ENCODE data around the gene MPPE1. TPM values are rescaled to one million over a fixed set of nuclear protein-coding genes. Genes with fewer than 3 reads are reported as not detected.

MPPE1 gene
- total RNA-seq, 1 donor from 2014 or later: 24.6 TPM

DNA sequence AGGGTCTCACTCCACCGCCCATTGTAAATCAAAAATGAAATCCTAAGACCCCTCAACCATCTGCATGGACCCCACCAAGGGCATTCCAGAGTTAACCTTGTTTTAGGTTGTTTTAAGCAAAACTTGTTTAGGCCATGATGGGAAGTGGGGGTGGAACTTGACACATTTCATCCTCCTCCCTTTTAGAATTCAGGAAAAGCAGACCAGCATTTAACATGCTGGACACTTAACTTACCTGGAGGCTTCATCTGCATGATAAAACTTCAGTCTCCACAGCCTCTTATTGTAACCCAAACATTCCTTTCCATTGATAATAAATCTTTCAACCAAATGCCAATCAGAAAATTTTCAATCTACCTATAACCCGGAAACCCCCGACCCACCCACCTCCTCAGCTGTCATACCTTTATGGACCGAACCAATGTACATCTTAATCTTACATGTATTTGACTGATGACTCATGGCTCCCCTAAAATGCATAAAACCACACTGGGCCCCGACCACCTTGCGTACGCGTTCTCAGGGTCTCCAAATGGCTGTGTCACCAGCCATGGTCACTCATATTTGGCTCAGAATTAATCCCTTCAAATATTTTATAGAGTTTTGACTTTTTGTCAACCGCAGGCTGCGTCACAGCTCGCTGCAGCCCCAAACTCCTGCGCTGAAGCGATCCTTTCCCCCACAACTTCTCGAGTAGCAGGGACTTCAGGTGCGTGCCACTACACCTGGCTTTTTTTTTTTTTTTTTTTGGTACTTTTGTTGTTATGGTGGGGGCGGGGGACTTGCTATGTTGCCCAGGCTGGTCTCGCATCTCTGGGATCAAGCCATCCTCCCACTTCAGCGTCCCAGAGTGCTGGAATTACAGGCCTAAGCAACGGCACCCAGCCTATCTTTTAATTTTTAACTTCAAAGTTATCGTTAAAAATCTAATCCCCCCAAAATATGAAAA, 917 bp downstream of the MPPE1 start:
- H3K4me1 ChIP-seq: peaks cover 26% of the 10 kb centered on the region
- no peak for DNase-seq (ENCODE audit: extremely low spot score in 2 of 2)
- TF ChIP-seq POLR2A (IDR thresholded peaks at IDR 0.05): no peak
- no peak for TF ChIP-seq POLR2AphosphoS5 (IDR thresholded peaks at IDR 0.05; ENCODE audit: insufficient read depth in 1 of 2, low read depth in 1 of 2)
- no peak for TF ChIP-seq CTCF (IDR thresholded peaks at IDR 0.05)
- H3K4me3 ChIP-seq: peak overlapping the region; percentile 75 to 76
- intact Hi-C loops (cut with DNase I): no loop called here
- no peaks in the 10 kb centered on the region for H3K9me3 ChIP-seq
- H3K36me3 ChIP-seq: peaks cover 0 to 9% of the 10 kb centered on the region in 2 donors
- H3K27ac ChIP-seq: peak overlapping the region; percentile 95
- H3K27me3 ChIP-seq: no peaks in the 10 kb centered on the region

GRCh38 chr18:11906176-11906575, 1.9 kb downstream of the MPPE1 start:
- H3K36me3 ChIP-seq: peaks cover 0 to 9% of the 10 kb centered on the region in 2 donors
- TF ChIP-seq POLR2A (IDR thresholded peaks at IDR 0.05): no peak
- TF ChIP-seq POLR2AphosphoS5 (IDR thresholded peaks at IDR 0.05; ENCODE audit: insufficient read depth in 1 of 2, low read depth in 1 of 2): no peak
- no peak for TF ChIP-seq CTCF (IDR thresholded peaks at IDR 0.05)
- peaks cover 26% of the 10 kb centered on the region for H3K4me1 ChIP-seq
- intact Hi-C loops (cut with DNase I): no loop called here
- DNase-seq (ENCODE audit: extremely low spot score in 2 of 2): no peak
- H3K27ac ChIP-seq: no peak overlapping the region
- H3K27me3 ChIP-seq: no peaks in the 10 kb centered on the region
- H3K9me3 ChIP-seq: no peaks in the 10 kb centered on the region
- no peak overlapping the region for H3K4me3 ChIP-seq

DNA sequence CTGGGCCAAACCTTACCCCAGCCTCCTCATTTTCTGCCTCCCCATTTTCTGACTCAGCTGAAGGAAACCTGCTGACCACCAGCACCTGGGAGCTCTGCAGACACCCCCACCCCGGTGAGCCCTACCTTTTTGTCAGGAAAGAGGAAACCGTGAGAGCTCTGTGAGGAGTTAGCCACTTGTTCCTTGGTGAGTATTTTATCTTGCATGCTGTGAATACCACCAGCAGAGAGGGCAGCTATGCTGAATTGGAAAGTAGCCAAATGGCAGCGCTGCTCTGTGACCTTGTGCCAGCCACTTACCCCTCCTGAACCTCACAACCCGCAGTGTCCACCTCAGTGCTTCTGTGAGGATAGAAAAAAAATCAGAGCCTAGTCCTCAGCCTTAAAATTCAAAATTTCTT, 2.5 kb downstream of the MPPE1 start:
- Histone ChIP-seq H3K27ac (no peak overlapping the region), H3K27me3 (no peaks in the 10 kb centered on the region), H3K4me3 (no peak overlapping the region), H3K36me3 (peaks cover 0 to 9% of the 10 kb centered on the region in 2 donors), H3K9me3 (no peaks in the 10 kb centered on the region), H3K4me1 (peaks cover 26% of the 10 kb centered on the region)
- no peak for TF ChIP-seq POLR2A (IDR thresholded peaks at IDR 0.05)
- TF ChIP-seq CTCF (IDR thresholded peaks at IDR 0.05): no peak
- TF ChIP-seq POLR2AphosphoS5 (IDR thresholded peaks at IDR 0.05; ENCODE audit: insufficient read depth in 1 of 2, low read depth in 1 of 2): no peak
- no peak for DNase-seq (ENCODE audit: extremely low spot score in 2 of 2)
- intact Hi-C loops (cut with DNase I): no loop called here

GRCh38 chr18:11902522-11903292, 5.4 kb downstream of the MPPE1 start:
- peaks cover 0 to 16% of the 10 kb centered on the region in 2 donors for H3K36me3 ChIP-seq
- no peak overlapping the region for H3K4me3 ChIP-seq
- DNase-seq (ENCODE audit: extremely low spot score in 2 of 2): no peak
- H3K9me3 ChIP-seq: no peaks in the 10 kb centered on the region
- TF ChIP-seq POLR2A (IDR thresholded peaks at IDR 0.05): no peak
- no peak for TF ChIP-seq POLR2AphosphoS5 (IDR thresholded peaks at IDR 0.05; ENCODE audit: insufficient read depth in 1 of 2, low read depth in 1 of 2)
- TF ChIP-seq CTCF (IDR thresholded peaks at IDR 0.05): no peak
- no peak overlapping the region for H3K27ac ChIP-seq
- intact Hi-C loops (cut with DNase I): no loop called here
- H3K4me1 ChIP-seq: peaks cover 14% of the 10 kb centered on the region
- no peaks in the 10 kb centered on the region for H3K27me3 ChIP-seq

Measured in vagina (tissue), 2 donors.